GM19025 (cell line): ENCODE results near the gene GSS.

Source experiments
- ATAC-seq: cut with Tn5 transposase; IDR thresholded peaks from one replicate; pipeline ENCODE4 v1.9.1; 2021; ENCODE audit warnings: mild to moderate bottlenecking, low read depth, moderate library complexity; ENCODE audit not compliant: unreplicated experiment

The GSS gene

GRCh38 chr20:34979366-34980153 is 24.0 kb upstream of the GSS start:
- no peak for ATAC-seq

GRCh38 chr20:34978092-34978744 is 22.6 kb upstream of the GSS start:
- no peak for ATAC-seq

- ATAC-seq: no peak
Measured at GRCh38 chr20:34977365-34978091, 21.9 kb upstream of the GSS start.

GRCh38 chr20:34976286-34976685 is 20.7 kb upstream of the GSS start:
- no peak for ATAC-seq

GRCh38 chr20:34974246-34974645 is 18.6 kb upstream of the GSS start:
- ATAC-seq: no peak

- no peak for ATAC-seq
Measured at GRCh38 chr20:34971561-34972235, 16.1 kb upstream of the GSS start.

GRCh38 chr20:34970846-34971560 is 15.4 kb upstream of the GSS start:
- no peak for ATAC-seq

- no peak for ATAC-seq
Measured at GRCh38 chr20:34970193-34970840, 14.7 kb upstream of the GSS start.

GRCh38 chr20:34968042-34968775 is 12.6 kb upstream of the GSS start:
- ATAC-seq: no peak

- no peak for ATAC-seq
Measured at GRCh38 chr20:34967421-34967820, 11.8 kb upstream of the GSS start.

- ATAC-seq: no peak
Measured at GRCh38 chr20:34965051-34965450, 9.4 kb upstream of the GSS start.

GRCh38 chr20:34964486-34964885 is 8.9 kb upstream of the GSS start:
- ATAC-seq: no peak

GRCh38 chr20:34956751-34957472 is 1.3 kb upstream of the GSS start:
- no peak for ATAC-seq

GRCh38 chr20:34956041-34956458 is 444 bp upstream of the GSS start:
- ATAC-seq: no peak

GRCh38 chr20:34954904-34955230 is 739 bp downstream of the GSS start:
- ATAC-seq: no peak

- no peak for ATAC-seq
Measured at GRCh38 chr20:34953960-34954359, 1.6 kb downstream of the GSS start.

- ATAC-seq: no peak
Measured at GRCh38 chr20:34952671-34953070, 2.9 kb downstream of the GSS start.

- no peak for ATAC-seq
Measured at GRCh38 chr20:34951652-34952051, 4.0 kb downstream of the GSS start.

GRCh38 chr20:34951252-34951651 is 4.4 kb downstream of the GSS start:
- no peak for ATAC-seq
